Ishikawa (cell line): Measurements from ENCODE around the gene EMC6.

Experiments used
- CEBPB ChIP-seq: IDR thresholded peaks from 2 replicates; pipeline ENCODE4 v1.6.1; 2012
- CREB1 ChIP-seq: IDR thresholded peaks from 2 replicates; pipeline ENCODE4 v1.6.1; 2012; ENCODE audit warnings: low read depth
- EGR1 ChIP-seq: IDR thresholded peaks from 2 replicates; pipeline ENCODE4 v1.6.1; 2012
- FOXM1 ChIP-seq: IDR thresholded peaks from 2 replicates; pipeline ENCODE4 v1.6.1; 2012; ENCODE audit warnings: low read depth, borderline replicate concordance
- MAX ChIP-seq: IDR thresholded peaks from 2 replicates; pipeline ENCODE4 v1.6.1; 2012
- NFIC ChIP-seq: IDR thresholded peaks from 2 replicates; pipeline ENCODE4 v1.6.1; 2012
- RAD21 ChIP-seq: IDR thresholded peaks from 2 replicates; pipeline ENCODE4 v1.6.1; 2012; ENCODE audit warnings: low read depth
- REST ChIP-seq: IDR thresholded peaks from 2 replicates; pipeline ENCODE4 v1.6.1; 2012; ENCODE audit warnings: low read depth, mild to moderate bottlenecking
- TAF1 ChIP-seq: IDR thresholded peaks from 2 replicates; pipeline ENCODE4 v1.6.1; 2012; ENCODE audit warnings: low read depth, mild to moderate bottlenecking
- TCF12 ChIP-seq: IDR thresholded peaks from 2 replicates; pipeline ENCODE4 v1.6.1; 2012; ENCODE audit warnings: low read depth
- TEAD4 ChIP-seq: IDR thresholded peaks from 2 replicates; pipeline ENCODE4 v1.6.1; 2012
- YY1 ChIP-seq: IDR thresholded peaks from 2 replicates; pipeline ENCODE4 v1.6.1; 2012; ENCODE audit warnings: low read depth
- TF ChIP-seq, protein P1 (sequence below): IDR thresholded peaks from 2 replicates; pipeline ENCODE4 v1.6.1; 2012

- TF ChIP-seq CREB1, result no peak
- no peak for TF ChIP-seq CEBPB
- TF ChIP-seq RAD21, result no peak
- TF ChIP-seq MAX, result no peak
- no peak for TF ChIP-seq YY1
- TF ChIP-seq REST, result no peak
- TF ChIP-seq TAF1, result no peak
- TF ChIP-seq TEAD4, result no peak
- TF ChIP-seq NFIC, result no peak
- no peak for TF ChIP-seq TCF12
- TF ChIP-seq FOXM1, result no peak
- TF ChIP-seq, protein P1, sequence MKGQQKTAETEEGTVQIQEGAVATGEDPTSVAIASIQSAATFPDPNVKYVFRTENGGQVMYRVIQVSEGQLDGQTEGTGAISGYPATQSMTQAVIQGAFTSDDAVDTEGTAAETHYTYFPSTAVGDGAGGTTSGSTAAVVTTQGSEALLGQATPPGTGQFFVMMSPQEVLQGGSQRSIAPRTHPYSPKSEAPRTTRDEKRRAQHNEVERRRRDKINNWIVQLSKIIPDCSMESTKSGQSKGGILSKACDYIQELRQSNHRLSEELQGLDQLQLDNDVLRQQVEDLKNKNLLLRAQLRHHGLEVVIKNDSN, result no peak
- TF ChIP-seq EGR1, result no peak
These were observed 46.7 kb downstream of the EMC6 start for GRCh38 chr17:3715296-3715695.
